ENCODE results near the gene GAD2.

DNA sequence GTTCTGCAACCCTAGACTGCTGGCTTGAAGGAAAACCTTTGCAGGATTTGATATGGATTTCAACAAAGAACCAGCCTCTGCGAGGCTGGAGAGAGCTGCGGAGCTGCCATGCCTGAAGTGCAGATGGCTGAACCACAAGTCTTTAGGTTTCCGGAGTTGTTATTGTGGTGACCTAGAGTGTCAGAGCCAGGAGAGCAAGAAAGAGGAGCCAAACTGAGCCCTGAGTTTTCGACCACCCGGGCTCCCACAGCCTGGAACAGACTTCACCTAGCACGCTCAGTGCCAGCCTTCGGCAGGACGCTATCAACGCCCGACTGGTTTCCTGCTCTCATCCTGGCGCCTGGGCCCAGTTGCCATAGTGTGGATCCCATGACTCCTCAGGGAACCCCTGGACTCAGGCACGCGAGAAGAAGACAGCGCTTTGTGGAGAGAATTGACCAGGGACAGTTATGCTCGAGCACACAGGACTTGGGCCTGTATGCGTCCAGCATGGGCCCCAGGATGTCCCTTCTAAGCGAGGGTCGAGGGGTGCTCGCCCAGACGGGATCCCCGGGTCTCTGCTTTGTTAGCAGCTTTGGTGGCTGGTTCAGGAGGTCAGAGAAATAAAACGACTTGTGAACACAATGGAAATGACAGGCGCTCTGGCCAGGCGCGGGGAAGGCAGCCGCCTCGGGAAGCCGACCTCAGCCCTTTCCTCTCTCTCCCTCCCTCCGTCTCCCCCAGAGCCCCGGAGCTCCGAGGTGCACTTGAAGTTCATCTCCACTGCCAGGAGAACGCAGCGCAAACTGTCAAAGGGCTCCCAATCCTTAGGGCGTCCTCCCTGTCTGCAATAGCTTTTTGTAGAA, 1.8 kb upstream of the GAD2 start:
- no peak for TF ChIP-seq EZH2 (IDR thresholded peaks at IDR 0.05; ENCODE audit: borderline replicate concordance, low read length)
- TF ChIP-seq, protein P1, sequence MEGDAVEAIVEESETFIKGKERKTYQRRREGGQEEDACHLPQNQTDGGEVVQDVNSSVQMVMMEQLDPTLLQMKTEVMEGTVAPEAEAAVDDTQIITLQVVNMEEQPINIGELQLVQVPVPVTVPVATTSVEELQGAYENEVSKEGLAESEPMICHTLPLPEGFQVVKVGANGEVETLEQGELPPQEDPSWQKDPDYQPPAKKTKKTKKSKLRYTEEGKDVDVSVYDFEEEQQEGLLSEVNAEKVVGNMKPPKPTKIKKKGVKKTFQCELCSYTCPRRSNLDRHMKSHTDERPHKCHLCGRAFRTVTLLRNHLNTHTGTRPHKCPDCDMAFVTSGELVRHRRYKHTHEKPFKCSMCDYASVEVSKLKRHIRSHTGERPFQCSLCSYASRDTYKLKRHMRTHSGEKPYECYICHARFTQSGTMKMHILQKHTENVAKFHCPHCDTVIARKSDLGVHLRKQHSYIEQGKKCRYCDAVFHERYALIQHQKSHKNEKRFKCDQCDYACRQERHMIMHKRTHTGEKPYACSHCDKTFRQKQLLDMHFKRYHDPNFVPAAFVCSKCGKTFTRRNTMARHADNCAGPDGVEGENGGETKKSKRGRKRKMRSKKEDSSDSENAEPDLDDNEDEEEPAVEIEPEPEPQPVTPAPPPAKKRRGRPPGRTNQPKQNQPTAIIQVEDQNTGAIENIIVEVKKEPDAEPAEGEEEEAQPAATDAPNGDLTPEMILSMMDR (conservative IDR thresholded peaks at IDR 0.05 in 1 of 2, IDR thresholded peaks at IDR 0.05 in 1 of 2; ENCODE audit: extremely low read depth in 1 of 2, insufficient read depth in 1 of 2, low read depth in 1 of 2, low read length in 2 of 2) = no peak

Measured in mammary epithelial cell (primary cell).